IMR-90 (cell line): ENCODE measurements around the gene CXXC1. TPM values are rescaled to one million over a fixed set of nuclear protein-coding genes. Genes with fewer than 3 reads are reported as not detected.

Experiments
- ATAC-seq: fragments of 200-7000 bp; cut with Tn5 transposase; 2 replicates; pipeline ENCODE4 v1.9.1; 2020; ENCODE audit warnings: low read depth, mild to moderate bottlenecking, moderate library complexity
- BruUV-seq: library from RNA; stranded (reverse); fragments of 400-500 nt; replicated peaks from 2 replicates; lab custom pipeline; 2021; lab: Mats Ljungman, UMichigan
- CTCF ChIA-PET: fragments of 300-600 bp; formaldehyde crosslinking; extraction: SDS; loops from one replicate; lab custom pipeline; 2021; ENCODE audit warnings: antibody characterized with exemption; lab: Yijun Ruan, JAX
- POLR2A ChIA-PET: fragments of 300-600 bp; sonication (Branson Sonifier 250); formaldehyde crosslinking; loops from one replicate; lab custom pipeline; 2022; ENCODE audit warnings: antibody characterized with exemption; ENCODE audit not compliant: unreplicated experiment; lab: Charles Lee
- DNase-seq: peaks from one replicate; pipeline ENCODE4 v3.0.0; 2013
- H2AFZ ChIP-seq: replicated peaks from 2 replicates; pipeline ENCODE3; 2013; ENCODE audit warnings: low read length, mild to moderate bottlenecking; ENCODE audit not compliant: poor library complexity
- H2AK5ac ChIP-seq: 2 replicates; pipeline ENCODE4 v1.6.1; 2013; ENCODE audit warnings: low read depth, low read length, inconsistent platforms
- H2AK9ac ChIP-seq: replicated peaks from 2 replicates; pipeline ENCODE3; 2013; ENCODE audit warnings: mild to moderate bottlenecking, low read depth, low read length, moderate library complexity; ENCODE audit not compliant: poor library complexity
- H2BK120ac ChIP-seq: 2 replicates; pipeline ENCODE4 v1.6.1; 2013; ENCODE audit warnings: low read depth, low read length, inconsistent platforms
- H2BK15ac ChIP-seq: 3 replicates; pipeline ENCODE4 v1.6.1; 2013; ENCODE audit warnings: low read depth, low read length, inconsistent platforms
- H2BK20ac ChIP-seq: 2 replicates; pipeline ENCODE4 v1.6.1; 2013; ENCODE audit warnings: low read depth, mild to moderate bottlenecking, inconsistent platforms, low read length, moderate library complexity
- H2BK5ac ChIP-seq: 2 replicates; pipeline ENCODE4 v1.6.1; 2013; ENCODE audit warnings: mild to moderate bottlenecking, low read depth, low read length, inconsistent platforms; ENCODE audit not compliant: poor library complexity, severe bottlenecking
- H3K14ac ChIP-seq: replicated peaks from 2 replicates; pipeline ENCODE4 v1.6.1; 2013; ENCODE audit warnings: low read depth, low read length, inconsistent platforms
- H3K18ac ChIP-seq: 2 replicates; pipeline ENCODE4 v1.6.1; 2013; ENCODE audit warnings: low read depth, low read length, control low read depth
- H3K23ac ChIP-seq: 2 replicates; pipeline ENCODE4 v1.6.1; 2013; ENCODE audit warnings: low read depth, low read length, inconsistent platforms
- H3K27ac ChIP-seq: 2 replicates; pipeline ENCODE4 v1.5.1; 2013; ENCODE audit warnings: mild to moderate bottlenecking, control low read depth, low read length; ENCODE audit not compliant: insufficient read depth
- H3K27me3 ChIP-seq: 2 replicates; pipeline ENCODE4 v1.6.1; 2013; ENCODE audit warnings: low read length; ENCODE audit not compliant: control insufficient read depth, insufficient read depth
- H3K36me3 ChIP-seq: 2 replicates; pipeline ENCODE4 v1.6.1; 2013; ENCODE audit warnings: low read length, mixed read lengths; ENCODE audit not compliant: control insufficient read depth, insufficient read depth
- H3K4ac ChIP-seq: 2 replicates; pipeline ENCODE4 v1.6.1; 2013; ENCODE audit warnings: low read depth, low read length, inconsistent platforms
- H3K4me1 ChIP-seq: 2 replicates; pipeline ENCODE4 v1.6.1; 2013; ENCODE audit warnings: low read length, mixed read lengths; ENCODE audit not compliant: control insufficient read depth, insufficient read depth
- H3K4me2 ChIP-seq: 2 replicates; pipeline ENCODE4 v1.6.1; 2013; ENCODE audit warnings: low read depth, mild to moderate bottlenecking, control low read depth, low read length, moderate library complexity
- H3K4me3 ChIP-seq: 2 replicates; pipeline ENCODE4 v1.5.1; 2013; ENCODE audit warnings: low read depth, mild to moderate bottlenecking, control low read depth, low read length, moderate library complexity; ENCODE audit not compliant: insufficient read depth
- H3K56ac ChIP-seq: 2 replicates; pipeline ENCODE4 v1.6.1; 2013; ENCODE audit warnings: low read length, inconsistent platforms; ENCODE audit not compliant: insufficient read depth; ENCODE audit errors: extremely low read depth
- H3K79me1 ChIP-seq, 2 experiments: 2 replicates each; pipeline ENCODE4 v1.6.1; 2013; ENCODE audit warnings: low read length in 2 of 2, inconsistent platforms in 1 of 2, low read depth in 1 of 2
- H3K9ac ChIP-seq: 2 replicates; pipeline ENCODE4 v1.6.1; 2013; ENCODE audit warnings: low read depth, low read length, control low read depth
- H3K9me1 ChIP-seq: 2 replicates; pipeline ENCODE4 v1.6.1; 2013; ENCODE audit warnings: low read length, inconsistent platforms; ENCODE audit not compliant: insufficient read depth
- H3K9me3 ChIP-seq: 2 replicates; pipeline ENCODE4 v1.6.1; 2013; ENCODE audit warnings: low read length; ENCODE audit not compliant: control insufficient read depth, insufficient read depth
- H4K20me1 ChIP-seq: 2 replicates; pipeline ENCODE4 v1.6.1; 2013; ENCODE audit warnings: low read length, inconsistent platforms; ENCODE audit not compliant: insufficient read depth
- H4K5ac ChIP-seq: 2 replicates; pipeline ENCODE4 v1.6.1; 2013; ENCODE audit warnings: mild to moderate bottlenecking, low read depth, low read length, control low read depth
- H4K8ac ChIP-seq, 2 experiments: 2 replicates each; pipeline ENCODE4 v1.6.1; 2013; ENCODE audit warnings: low read depth in 2 of 2, low read length in 2 of 2, control low read depth in 1 of 2, inconsistent platforms in 1 of 2
- H4K91ac ChIP-seq: 2 replicates; pipeline ENCODE4 v1.6.1; 2013; ENCODE audit warnings: low read depth, low read length, inconsistent platforms; ENCODE audit not compliant: insufficient read depth
- BHLHE40 ChIP-seq: fragments of 150-350 bp; IDR thresholded peaks from 2 replicates; pipeline ENCODE4 v1.6.1; 2016; ENCODE audit warnings: mild to moderate bottlenecking, low read depth, low read length
- CEBPB ChIP-seq: IDR thresholded peaks from 2 replicates; pipeline ENCODE4 v1.6.1; 2012; ENCODE audit warnings: low read depth, low read length, improper control_type of control experiment
- CHD1 ChIP-seq: IDR thresholded peaks from 2 replicates; pipeline ENCODE4 v1.6.1; 2012; ENCODE audit warnings: low read depth, low read length, improper control_type of control experiment
- CTCF ChIP-seq: conservative IDR thresholded peaks from 2 replicates; pipeline ENCODE4 v1.5.1; 2012; ENCODE audit warnings: mild to moderate bottlenecking, low read depth, low read length, improper control_type of control experiment
- ELK1 ChIP-seq: fragments of 150-350 bp; IDR thresholded peaks from 2 replicates; pipeline ENCODE4 v1.6.1; 2016; ENCODE audit warnings: low read depth, mild to moderate bottlenecking, low read length, moderate library complexity, borderline replicate concordance
- FOS ChIP-seq: fragments of 150-350 bp; IDR thresholded peaks from 2 replicates; pipeline ENCODE4 v1.6.1; 2016; ENCODE audit warnings: low read depth, low read length
- MAFK ChIP-seq: IDR thresholded peaks from 2 replicates; pipeline ENCODE4 v1.6.1; 2012; ENCODE audit warnings: low read depth, low read length, improper control_type of control experiment
- MAZ ChIP-seq: IDR thresholded peaks from 2 replicates; pipeline ENCODE4 v1.6.1; 2012; ENCODE audit warnings: low read depth, mild to moderate bottlenecking, low read length, improper control_type of control experiment, moderate library complexity, borderline replicate concordance
- MXI1 ChIP-seq: IDR thresholded peaks from 2 replicates; pipeline ENCODE4 v1.6.1; 2012; ENCODE audit warnings: low read depth, mild to moderate bottlenecking, low read length, moderate library complexity, borderline replicate concordance
- NFE2L2 ChIP-seq: fragments of 150-350 bp; IDR thresholded peaks from 2 replicates; pipeline ENCODE4 v1.6.1; 2016; ENCODE audit warnings: low read depth, mild to moderate bottlenecking, low read length
- POLR2A ChIP-seq: IDR thresholded peaks from 2 replicates; pipeline ENCODE4 v1.6.1; 2012; ENCODE audit warnings: mild to moderate bottlenecking, low read depth, low read length
- RAD21 ChIP-seq: IDR thresholded peaks from 2 replicates; pipeline ENCODE4 v1.6.1; 2012; ENCODE audit warnings: low read length, improper control_type of control experiment
- RCOR1 ChIP-seq: IDR thresholded peaks from 2 replicates; pipeline ENCODE4 v1.6.1; 2012; ENCODE audit warnings: mild to moderate bottlenecking, low read length, improper control_type of control experiment; ENCODE audit not compliant: insufficient replicate concordance
- RFX5 ChIP-seq: IDR thresholded peaks from 2 replicates; pipeline ENCODE4 v1.8.0; 2012; ENCODE audit warnings: low read depth, mild to moderate bottlenecking, low read length, moderate library complexity
- SMC3 ChIP-seq: fragments of 150-350 bp; IDR thresholded peaks from 2 replicates; pipeline ENCODE4 v1.6.1; 2016; ENCODE audit warnings: low read depth, mild to moderate bottlenecking, antibody characterized with exemption, low read length, moderate library complexity
- USF2 ChIP-seq: fragments of 150-350 bp; IDR thresholded peaks from 2 replicates; pipeline ENCODE4 v1.6.1; 2017; ENCODE audit warnings: mild to moderate bottlenecking, antibody characterized with exemption, low read length, low read depth
- dilution Hi-C: fragments of 300-500 bp; cut with HindIII; formaldehyde crosslinking; loops from one replicate; pipeline ENCODE4 v1.14.3; 2018; ENCODE audit warnings: low sequenced_read_pairs; ENCODE audit not compliant: unreplicated experiment
- in situ Hi-C: fragments of 300-500 bp; cut with MboI; formaldehyde crosslinking; loops from 3 replicates; pipeline ENCODE4 v1.14.3; 2019; ENCODE audit warnings: low sequenced_read_pairs, inconsistent platforms, mixed read lengths
- intact Hi-C: fragments of 100-400 bp; cut with micrococcal nuclease; formaldehyde crosslinking; loops from 2 replicates; pipeline ENCODE4 v1.10.0; 2022
- polyA plus RNA-seq, 3 experiments: library from polyadenylated mRNA; depleted of rRNA; stranded (reverse); fragments of >200 nt; gene quantifications; 2 replicates each; pipeline ENCODE4 v1.2.3, GENCODE V29; 2012; ENCODE audit warnings: low replicate concordance in 1 of 3
- total RNA-seq: library from RNA; depleted of rRNA; stranded (reverse); fragments of >200 nt; gene quantifications from 2 replicates; pipeline ENCODE4 v1.2.3, GENCODE V29; 2012

CXXC1 gene
- total and polyA plus RNA-seq, 2 of the 4 experiments (the other 2 are of a cell fraction), result 24.0 to 66.2 TPM

- ATAC-seq, result no peak
- Histone ChIP-seq H2AK5ac (no peak overlapping the region), H3K9me3 (no peaks in the 10 kb centered on the region), H3K4me1 (no peaks in the 10 kb centered on the region), H4K8ac (no peak overlapping the region), H2BK20ac (no peak overlapping the region), H4K5ac (no peak overlapping the region), H2AFZ (no peak overlapping the region), H3K4me2 (no peak overlapping the region), H3K18ac (no peak overlapping the region), H3K4me3 (no peak overlapping the region), H3K14ac (no peak overlapping the region), H4K20me1 (no peaks in the 10 kb centered on the region), H2BK15ac (no peak overlapping the region), H3K79me1 (no peaks in the 10 kb centered on the region), H3K9me1 (no peaks in the 10 kb centered on the region), H2BK120ac (no peak overlapping the region), H3K56ac (no peak overlapping the region), H3K23ac (no peak overlapping the region), H3K36me3 (no peaks in the 10 kb centered on the region), H4K91ac (no peak overlapping the region), H2BK5ac (no peak overlapping the region), H3K9ac (no peak overlapping the region), H3K4ac (no peak overlapping the region), H3K27me3 (no peaks in the 10 kb centered on the region; the same call in 1 of the 2 replicates), H2AK9ac (no peak overlapping the region), H3K27ac (no peak overlapping the region)
- ChIA-PET POLR2A (no interaction called here), CTCF (no interaction called here)
- intact Hi-C loops, result no loop called here
- no peak for TF ChIP-seq MXI1
- TF ChIP-seq ELK1, result no peak
- TF ChIP-seq USF2, result no peak
- TF ChIP-seq CEBPB, result no peak
- TF ChIP-seq NFE2L2, result no peak
- no peak for TF ChIP-seq CHD1
- no peak for TF ChIP-seq BHLHE40
- TF ChIP-seq MAFK, result no peak
- TF ChIP-seq RFX5, result no peak
- no peak for TF ChIP-seq RCOR1
- TF ChIP-seq RAD21, result no peak
- TF ChIP-seq MAZ, result no peak
- TF ChIP-seq SMC3, result no peak
- no peak for TF ChIP-seq CTCF
- no peak for TF ChIP-seq POLR2A
- no peak for TF ChIP-seq FOS
- dilution Hi-C loops, result no loop called here
- no TSS peak for BruUV-seq
- no peak for DNase-seq
- in situ Hi-C loops, result no loop called here
Measured at GRCh38 chr18:50247561-50247960, 39.9 kb downstream of the CXXC1 start.
